Neuronal stem cell (in vitro differentiated cells): Measurements from ENCODE around the gene NKAPL.

Experiments used
- DNase-seq: peaks from one replicate; pipeline ENCODE4 v3.0.0-alpha.2; 2013; ENCODE audit warnings: low spot score
- H2AFZ ChIP-seq: one replicate; pipeline ENCODE4 v1.6.1; 2013; ENCODE audit warnings: mild to moderate bottlenecking, low read length, inconsistent platforms
- H2AK5ac ChIP-seq: 2 replicates; pipeline ENCODE4 v1.6.1; 2013; ENCODE audit warnings: low read depth, mild to moderate bottlenecking, inconsistent platforms, low read length, moderate library complexity, mixed read lengths
- H2BK120ac ChIP-seq: 2 replicates; pipeline ENCODE4 v1.6.1; 2013; ENCODE audit warnings: low read depth, mild to moderate bottlenecking, inconsistent platforms, low read length, moderate library complexity, mixed read lengths
- H2BK12ac ChIP-seq: one replicate; pipeline ENCODE4 v1.6.1; 2013; ENCODE audit warnings: low read length, inconsistent platforms
- H2BK15ac ChIP-seq: 2 replicates; pipeline ENCODE4 v1.6.1; 2013; ENCODE audit warnings: mild to moderate bottlenecking, low read length, inconsistent platforms, mixed read lengths
- H2BK5ac ChIP-seq: one replicate; pipeline ENCODE4 v1.6.1; 2013; ENCODE audit warnings: inconsistent platforms, mild to moderate bottlenecking, low read length, moderate library complexity
- H3K14ac ChIP-seq: one replicate; pipeline ENCODE4 v1.6.1; 2013; ENCODE audit warnings: low read length, inconsistent platforms
- H3K18ac ChIP-seq: 2 replicates; pipeline ENCODE4 v1.6.1; 2013; ENCODE audit warnings: low read length, inconsistent platforms
- H3K23ac ChIP-seq: 2 replicates; pipeline ENCODE4 v1.6.1; 2013; ENCODE audit warnings: low read depth, mild to moderate bottlenecking, mixed read lengths, low read length, inconsistent platforms; ENCODE audit not compliant: poor library complexity
- H3K27ac ChIP-seq: replicated peaks from 3 replicates; pipeline ENCODE4 v1.5.1; 2013; ENCODE audit warnings: low read length, inconsistent platforms
- H3K27me3 ChIP-seq, 3 experiments: 2 replicates each; pipeline ENCODE4 v1.6.1; 2013; ENCODE audit warnings: low read length in 3 of 3, mild to moderate bottlenecking in 2 of 3, inconsistent platforms in 1 of 3, low read depth in 1 of 3, mixed read lengths in 1 of 3, moderate library complexity in 1 of 3; ENCODE audit not compliant: control insufficient read depth in 3 of 3, insufficient read depth in 3 of 3
- H3K36me3 ChIP-seq, 2 donors: replicated peaks in 1 of 2; 2 replicates each; pipeline ENCODE4 v1.6.1; 2013; ENCODE audit warnings: low read length in 2 of 2; ENCODE audit not compliant: control insufficient read depth in 2 of 2, insufficient read depth in 2 of 2
- H3K4ac ChIP-seq: 2 replicates; pipeline ENCODE4 v1.6.1; 2013; ENCODE audit warnings: inconsistent platforms, mild to moderate bottlenecking, low read length, moderate library complexity
- H3K4me1 ChIP-seq, 2 donors: 1 replicate in 1 of 2; 2 replicates in 1 of 2; pipeline ENCODE4 v1.6.1; 2013; ENCODE audit warnings: low read length in 2 of 2, low read depth in 1 of 2; ENCODE audit not compliant: control insufficient read depth in 2 of 2, insufficient read depth in 1 of 2
- H3K4me2 ChIP-seq: one replicate; pipeline ENCODE4 v1.6.1; 2013; ENCODE audit warnings: mild to moderate bottlenecking, low read length, inconsistent platforms; ENCODE audit not compliant: insufficient read depth, poor library complexity, severe bottlenecking
- H3K4me3 ChIP-seq, 2 donors: 2 replicates each; pipeline ENCODE4 v1.5.1; 2013; ENCODE audit warnings: low read length in 2 of 2, mild to moderate bottlenecking in 2 of 2, inconsistent platforms in 1 of 2, moderate library complexity in 1 of 2
- H3K79me1 ChIP-seq: one replicate; pipeline ENCODE4 v1.6.1; 2013; ENCODE audit warnings: low read depth, mild to moderate bottlenecking, inconsistent platforms, low read length, moderate library complexity
- H3K9ac ChIP-seq: one replicate; pipeline ENCODE4 v1.6.1; 2013; ENCODE audit warnings: mild to moderate bottlenecking, low read depth, low read length, inconsistent platforms; ENCODE audit not compliant: poor library complexity
- H3K9me3 ChIP-seq, 2 donors: replicated peaks in 1 of 2; 2 replicates each; pipeline versions ENCODE3 to v1.6.1; 2013; ENCODE audit warnings: low read length in 2 of 2, mild to moderate bottlenecking in 2 of 2, inconsistent platforms in 1 of 2, low read depth in 1 of 2, mixed read lengths in 1 of 2, moderate library complexity in 1 of 2; ENCODE audit not compliant: control insufficient read depth in 2 of 2, insufficient read depth in 1 of 2
- H4K8ac ChIP-seq: one replicate; pipeline ENCODE4 v1.6.1; 2013; ENCODE audit warnings: low read depth, mild to moderate bottlenecking, inconsistent platforms, low read length, moderate library complexity
- H4K91ac ChIP-seq: one replicate; pipeline ENCODE4 v1.6.1; 2013; ENCODE audit warnings: low read length, low read depth, mild to moderate bottlenecking, inconsistent platforms; ENCODE audit not compliant: poor library complexity
- WGBS, 2 donors: extraction: QIAGEN DNeasy Blood & Tissue Kit; methylation state at CpG; one replicate each; pipeline ENCODE4 v1.1.7; 2013; ENCODE audit warnings: missing lambda C conversion rate in 2 of 2, mixed read lengths in 1 of 2; ENCODE audit not compliant: insufficient read length in 2 of 2, insufficient replicate concordance in 1 of 2; ENCODE audit errors: extremely low coverage in 2 of 2; 5-methylcytosine and 5-hydroxymethylcytosine counted together

NKAPL gene

DNA sequence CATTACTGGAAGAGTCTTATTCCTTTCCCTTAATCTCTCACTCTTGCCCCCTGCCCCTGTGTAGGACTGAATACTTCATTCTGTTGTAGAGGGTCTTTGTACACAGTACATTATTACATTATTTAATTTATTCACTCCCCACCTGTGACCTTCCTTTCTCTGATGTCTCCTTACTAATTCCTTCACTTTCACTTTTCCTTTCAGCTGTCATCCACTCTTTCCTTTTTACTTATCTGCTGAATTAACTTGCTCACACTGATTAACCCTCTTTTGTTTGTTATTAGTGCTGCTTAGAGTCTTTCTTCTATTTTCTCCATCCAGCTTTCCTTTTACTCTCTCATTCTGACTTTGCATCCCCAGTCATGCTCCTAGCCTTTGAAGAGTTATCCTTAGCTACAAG is 15.8 kb downstream of the NKAPL start:
- no peak overlapping the region for H2AK5ac ChIP-seq
- no peak overlapping the region for H4K91ac ChIP-seq
- no peak overlapping the region for H3K27ac ChIP-seq
- H3K79me1 ChIP-seq, result no peaks in the 10 kb centered on the region
- H3K14ac ChIP-seq, result no peak overlapping the region
- H3K9ac ChIP-seq, result no peak overlapping the region
- H3K4ac ChIP-seq, result no peak overlapping the region
- H2BK120ac ChIP-seq, result no peak overlapping the region
- H3K4me1 ChIP-seq, result no peaks in the 10 kb centered on the region
- H2BK5ac ChIP-seq, result no peak overlapping the region
- no peak overlapping the region for H3K23ac ChIP-seq
- no peak overlapping the region for H2BK15ac ChIP-seq
- no peak overlapping the region for H3K4me3 ChIP-seq
- H3K18ac ChIP-seq, result no peak overlapping the region
- no peak overlapping the region for H2BK12ac ChIP-seq
- DNase-seq, result no peak
- H3K9me3 ChIP-seq, result no peaks in the 10 kb centered on the region
- no peak overlapping the region for H2AFZ ChIP-seq
- H3K4me2 ChIP-seq, result no peak overlapping the region
- no peak overlapping the region for H4K8ac ChIP-seq
- no peaks in the 10 kb centered on the region for H3K27me3 ChIP-seq
- H3K36me3 ChIP-seq, result peaks cover 15 to 72% of the 10 kb centered on the region in 2 donors

DNA sequence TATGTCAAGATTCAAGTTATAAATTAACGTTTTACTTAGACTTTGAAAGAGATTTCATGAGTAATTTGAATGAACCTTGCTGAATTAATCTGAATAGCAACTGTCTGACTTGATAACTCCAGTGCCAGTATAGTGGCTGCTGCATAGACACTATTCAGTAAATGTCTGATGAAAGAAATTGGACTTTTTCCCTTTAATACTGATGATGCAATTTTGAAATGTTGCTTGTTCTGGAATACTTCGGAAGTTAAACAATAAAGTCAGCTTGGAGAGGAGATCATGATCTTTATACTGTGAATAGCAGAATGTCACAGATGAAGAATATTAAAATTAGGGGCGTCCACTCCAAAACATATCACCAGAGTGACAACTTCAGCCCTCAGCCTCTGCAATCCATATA is 18.6 kb downstream of the NKAPL start:
- no peak overlapping the region for H2AFZ ChIP-seq
- no peak overlapping the region for H2AK5ac ChIP-seq
- no peak overlapping the region for H3K23ac ChIP-seq
- no peak overlapping the region for H2BK15ac ChIP-seq
- no peak overlapping the region for H2BK12ac ChIP-seq
- no peak overlapping the region for H4K8ac ChIP-seq
- no peak for DNase-seq
- no peaks in the 10 kb centered on the region for H3K27me3 ChIP-seq
- no CpG with 5 or more reads among the region's 3 CpGs for WGBS, 2 donors
- no peak overlapping the region for H2BK5ac ChIP-seq
- H4K91ac ChIP-seq, result no peak overlapping the region
- peaks cover 2 to 4% of the 10 kb centered on the region in 2 donors for H3K4me1 ChIP-seq
- H3K4me2 ChIP-seq, result no peak overlapping the region
- H3K9me3 ChIP-seq, result no peaks in the 10 kb centered on the region
- H3K36me3 ChIP-seq, result peaks cover 9 to 56% of the 10 kb centered on the region in 2 donors
- H3K14ac ChIP-seq, result no peak overlapping the region
- no peak overlapping the region for H3K9ac ChIP-seq
- H3K27ac ChIP-seq, result no peak overlapping the region
- H3K18ac ChIP-seq, result no peak overlapping the region
- H2BK120ac ChIP-seq, result no peak overlapping the region
- no peak overlapping the region for H3K4me3 ChIP-seq
- no peak overlapping the region for H3K4ac ChIP-seq
- H3K79me1 ChIP-seq, result no peaks in the 10 kb centered on the region

DNA sequence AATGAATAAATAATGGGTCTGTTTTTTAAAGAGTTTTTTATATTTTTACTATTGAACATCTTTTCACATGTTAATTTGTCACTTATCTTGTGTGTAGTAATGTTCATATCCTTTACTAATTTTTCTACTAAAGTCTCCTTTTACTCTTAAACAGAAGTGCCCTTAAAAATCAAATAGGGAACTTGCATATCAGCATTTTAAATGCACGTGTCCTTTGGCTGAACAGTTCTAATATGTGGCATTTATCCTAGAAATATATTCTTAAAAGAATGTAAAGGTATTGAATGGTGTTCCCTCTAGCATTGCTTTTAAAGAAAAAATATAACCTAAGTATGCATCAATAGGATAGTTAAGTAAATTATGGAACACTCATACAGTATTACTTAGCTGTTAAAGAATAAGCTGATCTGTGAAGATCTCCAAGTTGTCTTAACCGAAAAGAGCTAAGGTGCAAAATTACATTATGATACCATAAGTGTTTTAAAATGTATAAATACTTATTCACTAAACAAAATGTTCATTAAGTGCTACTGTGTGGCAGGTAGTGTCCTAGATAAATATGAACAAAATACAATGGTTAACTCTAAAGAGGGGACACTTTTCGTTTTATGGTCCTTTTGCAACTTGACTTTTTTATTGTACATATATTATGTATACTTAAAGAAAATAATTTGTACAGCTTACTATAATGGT is 21.6 kb downstream of the NKAPL start:
- no CpG with 5 or more reads among the region's 3 CpGs for WGBS, 2 donors
- peak overlapping the region; percentile 70 for H3K4me2 ChIP-seq
- no peak overlapping the region for H2AK5ac ChIP-seq
- no peak overlapping the region for H3K27ac ChIP-seq
- H2BK15ac ChIP-seq, result no peak overlapping the region
- DNase-seq, result no peak
- no peak overlapping the region for H2BK120ac ChIP-seq
- no peaks in the 10 kb centered on the region for H3K79me1 ChIP-seq
- no peak overlapping the region for H2BK12ac ChIP-seq
- peak overlapping the region; percentile 89 for H2AFZ ChIP-seq
- no peak overlapping the region for H2BK5ac ChIP-seq
- H4K8ac ChIP-seq, result no peak overlapping the region
- no peak overlapping the region for H4K91ac ChIP-seq
- H3K9me3 ChIP-seq, result no peaks in the 10 kb centered on the region
- no peak overlapping the region for H3K18ac ChIP-seq
- H3K4ac ChIP-seq, result no peak overlapping the region
- H3K9ac ChIP-seq, result no peak overlapping the region
- H3K14ac ChIP-seq, result no peak overlapping the region
- peak overlapping the region; percentile 57 to 72 for H3K4me3 ChIP-seq
- H3K36me3 ChIP-seq, result peaks cover 12 to 54% of the 10 kb centered on the region in 2 donors
- no peak overlapping the region for H3K23ac ChIP-seq
- H3K27me3 ChIP-seq, result no peaks in the 10 kb centered on the region
- peaks cover 2 to 4% of the 10 kb centered on the region in 2 donors for H3K4me1 ChIP-seq

DNA sequence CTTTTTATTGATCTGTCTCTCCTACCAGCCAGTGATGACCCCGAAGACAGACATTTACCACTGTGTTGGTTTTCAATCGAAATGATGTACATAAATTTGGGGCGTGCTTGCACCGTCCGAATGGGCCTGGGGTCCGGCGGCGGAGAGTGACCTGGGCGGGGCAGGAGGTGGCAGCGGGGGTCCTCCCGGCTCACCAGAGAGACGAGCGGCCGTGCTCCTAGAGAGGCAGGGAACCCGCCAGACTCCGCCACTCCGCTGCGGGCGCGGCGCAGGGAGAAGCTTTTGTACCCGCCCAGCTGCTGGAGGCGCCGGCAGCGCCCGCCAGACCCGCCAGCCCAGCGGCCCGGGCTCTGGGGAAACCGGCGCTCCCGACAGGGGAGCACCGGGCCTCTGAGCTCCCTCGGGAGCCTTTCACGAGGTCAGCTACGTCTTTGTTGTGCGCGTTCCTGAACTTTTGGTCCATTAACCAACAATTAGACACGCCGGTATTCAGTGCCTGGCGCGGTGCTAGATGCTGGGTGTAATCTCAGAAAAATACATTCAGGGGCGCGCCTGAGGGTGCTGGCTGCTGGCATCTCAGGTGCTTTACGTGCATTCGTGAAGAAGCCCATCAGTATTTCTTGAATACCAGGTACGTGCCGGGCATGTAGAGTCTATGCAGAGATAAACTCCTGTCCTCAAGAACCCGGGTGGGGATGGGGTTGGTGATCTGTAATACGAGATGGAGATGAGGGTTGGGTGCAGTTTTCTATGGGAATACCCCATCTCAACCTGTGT is 22.4 kb downstream of the NKAPL start, which contains the start of gene PGBD1:
TSS of gene PGBD1 (plus strand) at position 285 of the 777 bp plus-strand sequence. CDS start 2,242 bp downstream, outside the sequence.
- H2BK12ac ChIP-seq, result no peak within 1 kb of the TSS
- DNase-seq, result peak; percentile 84
- peak within 1 kb of the TSS; percentile 72 to 96 for H3K4me3 ChIP-seq
- H4K91ac ChIP-seq, result no peak within 1 kb of the TSS
- H3K18ac ChIP-seq, result peak within 1 kb of the TSS; percentile 92
- no peak within 1 kb of the TSS for H2BK5ac ChIP-seq
- H3K4ac ChIP-seq, result no peak within 1 kb of the TSS
- H2BK15ac ChIP-seq, result no peak within 1 kb of the TSS
- peak within 1 kb of the TSS; percentile 69 for H3K23ac ChIP-seq
- no peaks in the 10 kb centered on the region for H3K9me3 ChIP-seq
- H2BK120ac ChIP-seq, result no peak within 1 kb of the TSS
- peak within 1 kb of the TSS; percentile 54 for H3K9ac ChIP-seq
- peaks cover 2 to 4% of the 10 kb centered on the region in 2 donors for H3K4me1 ChIP-seq
- no CpG with 5 or more reads among the region's 50 CpGs for WGBS, 2 donors
- peak within 1 kb of the TSS; percentile 89 for H2AFZ ChIP-seq
- H4K8ac ChIP-seq, result no peak within 1 kb of the TSS
- peak within 1 kb of the TSS; percentile 62 for H3K27ac ChIP-seq
- H3K27me3 ChIP-seq, result no peaks in the 10 kb centered on the region
- no peaks in the 10 kb centered on the region for H3K79me1 ChIP-seq
- H3K14ac ChIP-seq, result no peak within 1 kb of the TSS
- no peak within 1 kb of the TSS for H2AK5ac ChIP-seq
- H3K36me3 ChIP-seq, result peaks cover 12 to 54% of the 10 kb centered on the region in 2 donors
- H3K4me2 ChIP-seq, result peak within 1 kb of the TSS; percentile 70
